Measurements from ENCODE around the gene DICER1.

The DICER1 gene

DNA sequence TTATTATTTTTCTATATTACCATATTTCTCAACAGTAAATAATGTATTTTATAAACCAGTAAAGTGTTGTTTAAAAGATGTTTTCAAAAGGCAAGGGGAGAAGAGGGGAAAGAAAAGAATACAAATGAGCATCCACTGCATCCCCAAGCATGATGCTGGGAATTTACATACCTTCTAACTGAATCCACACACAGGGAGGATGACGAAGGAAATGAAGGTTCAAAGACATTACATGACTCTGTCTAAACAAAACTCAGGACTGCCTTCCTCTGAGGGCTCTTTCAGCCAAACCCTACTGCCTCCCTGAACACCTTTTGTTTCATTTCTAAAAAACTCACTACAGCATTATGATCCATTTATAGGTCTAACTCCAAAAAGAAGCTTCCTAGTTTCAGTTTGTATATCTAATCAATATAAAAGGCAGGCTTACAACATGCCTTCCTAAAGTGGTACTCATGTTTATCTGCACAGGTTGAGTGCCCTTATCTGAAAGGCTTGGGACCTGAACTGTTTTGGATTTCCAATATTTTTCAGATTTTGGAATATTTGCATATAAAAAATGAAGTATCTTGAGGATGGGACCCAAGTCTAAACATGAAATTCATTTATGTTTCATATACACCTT lies 30.3 kb downstream of the DICER1 start:
- CTCF ChIA-PET: no interaction called here

GRCh38 chr14:95125915-95126314 lies 31.4 kb downstream of the DICER1 start:
- no peak for DNase-seq (ENCODE audit: extremely low spot score)
- ChIA-PET POLR2A (interaction anchor here (1.1 kb wide), 1 partner anchor 32 kb away, joined by 3 read pairs; the partner anchor contains the start of gene DICER1), CTCF (no interaction called here)
- no peak for TF ChIP-seq FOXA1 (IDR thresholded peaks at IDR 0.05)
- TF ChIP-seq FOXK2 (IDR thresholded peaks at IDR 0.05): no peak
- no peak for TF ChIP-seq SP1 (IDR thresholded peaks at IDR 0.05)
- no peak for TF ChIP-seq FOXM1 (IDR thresholded peaks at IDR 0.05; ENCODE audit: borderline replicate concordance)
- no peak for TF ChIP-seq ZNF384 (IDR thresholded peaks at IDR 0.05)
- no peak for TF ChIP-seq BHLHE40 (IDR thresholded peaks at IDR 0.05; ENCODE audit: borderline replicate concordance)
- TF ChIP-seq HDGF (IDR thresholded peaks at IDR 0.05; ENCODE audit: borderline replicate concordance): no peak
- no peak for TF ChIP-seq NFRKB (IDR thresholded peaks at IDR 0.05)
- no peak for TF ChIP-seq ARNT (IDR thresholded peaks at IDR 0.05)
- no peak for TF ChIP-seq SUZ12 (IDR thresholded peaks at IDR 0.05)
- TF ChIP-seq CTBP1 (IDR thresholded peaks at IDR 0.05; ENCODE audit: borderline replicate concordance): no peak
- TF ChIP-seq, protein P1, sequence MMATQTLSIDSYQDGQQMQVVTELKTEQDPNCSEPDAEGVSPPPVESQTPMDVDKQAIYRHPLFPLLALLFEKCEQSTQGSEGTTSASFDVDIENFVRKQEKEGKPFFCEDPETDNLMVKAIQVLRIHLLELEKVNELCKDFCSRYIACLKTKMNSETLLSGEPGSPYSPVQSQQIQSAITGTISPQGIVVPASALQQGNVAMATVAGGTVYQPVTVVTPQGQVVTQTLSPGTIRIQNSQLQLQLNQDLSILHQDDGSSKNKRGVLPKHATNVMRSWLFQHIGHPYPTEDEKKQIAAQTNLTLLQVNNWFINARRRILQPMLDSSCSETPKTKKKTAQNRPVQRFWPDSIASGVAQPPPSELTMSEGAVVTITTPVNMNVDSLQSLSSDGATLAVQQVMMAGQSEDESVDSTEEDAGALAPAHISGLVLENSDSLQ (IDR thresholded peaks at IDR 0.05): no peak
- TF ChIP-seq ELF4 (IDR thresholded peaks at IDR 0.05): no peak
- TF ChIP-seq L3MBTL2 (conservative IDR thresholded peaks at IDR 0.05): no peak
- TF ChIP-seq TARDBP (IDR thresholded peaks at IDR 0.05): no peak
- no peak for TF ChIP-seq LEF1 (IDR thresholded peaks at IDR 0.05; ENCODE audit: borderline replicate concordance)

More for the DNA sequence above, 30.3 kb downstream of the DICER1 start:
- TF ChIP-seq NFRKB (IDR thresholded peaks at IDR 0.05): no peak
- TF ChIP-seq, protein P1 (IDR thresholded peaks at IDR 0.05): no peak
- TF ChIP-seq BHLHE40 (IDR thresholded peaks at IDR 0.05; ENCODE audit: borderline replicate concordance): no peak
- TF ChIP-seq TARDBP (IDR thresholded peaks at IDR 0.05): no peak
- TF ChIP-seq ZNF384 (IDR thresholded peaks at IDR 0.05): no peak
- no peak for TF ChIP-seq FOXK2 (IDR thresholded peaks at IDR 0.05)
- no peak for TF ChIP-seq LEF1 (IDR thresholded peaks at IDR 0.05; ENCODE audit: borderline replicate concordance)
- no peak for TF ChIP-seq FOXM1 (IDR thresholded peaks at IDR 0.05; ENCODE audit: borderline replicate concordance)
- TF ChIP-seq SUZ12 (IDR thresholded peaks at IDR 0.05): no peak
- TF ChIP-seq L3MBTL2 (conservative IDR thresholded peaks at IDR 0.05): no peak
- no peak for TF ChIP-seq ARNT (IDR thresholded peaks at IDR 0.05)
- DNase-seq (ENCODE audit: extremely low spot score): no peak
- POLR2A ChIA-PET: interaction anchor here (1.1 kb wide), 1 partner anchor 31 kb away, joined by 3 read pairs; the partner anchor contains the start of gene DICER1

- DNase-seq (ENCODE audit: extremely low spot score): no peak
- ChIA-PET CTCF (interaction anchor here (0.7 kb wide), 1 partner anchor 33 kb away, joined by 3 read pairs; no protein-coding TSS in a partner anchor), POLR2A (no interaction called here)
- TF ChIP-seq FOXK2 (IDR thresholded peaks at IDR 0.05) (no peak), BHLHE40 (IDR thresholded peaks at IDR 0.05; ENCODE audit: borderline replicate concordance) (no peak), CTBP1 (IDR thresholded peaks at IDR 0.05; ENCODE audit: borderline replicate concordance) (no peak), NFRKB (IDR thresholded peaks at IDR 0.05) (no peak), ARNT (IDR thresholded peaks at IDR 0.05) (no peak), TARDBP (IDR thresholded peaks at IDR 0.05) (no peak), L3MBTL2 (conservative IDR thresholded peaks at IDR 0.05) (no peak), ZNF384 (IDR thresholded peaks at IDR 0.05) (no peak), FOXA1 (IDR thresholded peaks at IDR 0.05) (no peak), HDGF (IDR thresholded peaks at IDR 0.05; ENCODE audit: borderline replicate concordance) (no peak)
- TF ChIP-seq, protein P1 (IDR thresholded peaks at IDR 0.05): no peak
These were observed 32.1 kb downstream of the DICER1 start for GRCh38 chr14:95125221-95125620.

- POLR2A ChIA-PET: no interaction called here
- DNase-seq (ENCODE audit: extremely low spot score): no peak
- CTCF ChIA-PET: no interaction called here
- TF ChIP-seq TARDBP (IDR thresholded peaks at IDR 0.05): no peak
- no peak for TF ChIP-seq ARNT (IDR thresholded peaks at IDR 0.05)
- no peak for TF ChIP-seq ZNF384 (IDR thresholded peaks at IDR 0.05)
- TF ChIP-seq FOXM1 (IDR thresholded peaks at IDR 0.05; ENCODE audit: borderline replicate concordance): no peak
- no peak for TF ChIP-seq L3MBTL2 (conservative IDR thresholded peaks at IDR 0.05)
- TF ChIP-seq FOXK2 (IDR thresholded peaks at IDR 0.05): no peak
- no peak for TF ChIP-seq CTBP1 (IDR thresholded peaks at IDR 0.05; ENCODE audit: borderline replicate concordance)
- no peak for TF ChIP-seq FOXA1 (IDR thresholded peaks at IDR 0.05)
- TF ChIP-seq NFRKB (IDR thresholded peaks at IDR 0.05): no peak
- TF ChIP-seq LEF1 (IDR thresholded peaks at IDR 0.05; ENCODE audit: borderline replicate concordance): no peak
These were observed 33.3 kb downstream of the DICER1 start for GRCh38 chr14:95123891-95124579.

GRCh38 chr14:95122621-95122945 lies 34.7 kb downstream of the DICER1 start:
- DNase-seq (ENCODE audit: extremely low spot score): no peak
- ChIA-PET CTCF (no interaction called here), POLR2A (no interaction called here)
- TF ChIP-seq L3MBTL2 (conservative IDR thresholded peaks at IDR 0.05): no peak
- TF ChIP-seq FOXM1 (IDR thresholded peaks at IDR 0.05; ENCODE audit: borderline replicate concordance): no peak
- no peak for TF ChIP-seq ARNT (IDR thresholded peaks at IDR 0.05)
- TF ChIP-seq NFRKB (IDR thresholded peaks at IDR 0.05): no peak
- no peak for TF ChIP-seq ZNF384 (IDR thresholded peaks at IDR 0.05)
- no peak for TF ChIP-seq ELF4 (IDR thresholded peaks at IDR 0.05)
- TF ChIP-seq HDGF (IDR thresholded peaks at IDR 0.05; ENCODE audit: borderline replicate concordance): no peak
- TF ChIP-seq SUZ12 (IDR thresholded peaks at IDR 0.05): no peak
- no peak for TF ChIP-seq FOXA1 (IDR thresholded peaks at IDR 0.05)
- no peak for TF ChIP-seq BHLHE40 (IDR thresholded peaks at IDR 0.05; ENCODE audit: borderline replicate concordance)
- no peak for TF ChIP-seq CTBP1 (IDR thresholded peaks at IDR 0.05; ENCODE audit: borderline replicate concordance)
- TF ChIP-seq, protein P1 (IDR thresholded peaks at IDR 0.05): no peak

Data from HEK293T (cell line).